Measurements from ENCODE around the gene MAEA. TPM values are rescaled to one million over a fixed set of nuclear protein-coding genes. Genes with fewer than 3 reads are reported as not detected.
A peak's percentile ranks its signal among the peaks of the same experiment; 100 is the strongest.

Gene MAEA
- total and polyA plus RNA-seq, 2 of the 8 experiments (the other 6 are each of a cell fraction or from before 2014, with no cell fraction given): 75.8 to 133 TPM

- TF ChIP-seq MAX (IDR thresholded peaks at IDR 0.05) (peak; percentile 32), POLR2A (IDR thresholded peaks at IDR 0.05; ENCODE audit: control extremely low read depth in 1 of 2, low read depth in 2 of 2, low read length in 2 of 2) (peak in 1 of 2 experiments; percentile 67; a peak in 2 of 3 replicates), PHF8 (conservative IDR thresholded peaks at IDR 0.05; ENCODE audit: low read depth, low read length) (peak; percentile 81), SIX5 (IDR thresholded peaks at IDR 0.05; ENCODE audit: low read depth, low read length) (no peak), KDM4A (IDR thresholded peaks at IDR 0.05; ENCODE audit: low read depth, low read length, severe bottlenecking) (peak; percentile 62), SUZ12 (IDR thresholded peaks at IDR 0.05; ENCODE audit: low read length) (no peak), KDM5A (IDR thresholded peaks at IDR 0.05; ENCODE audit: low read length) (no peak), SIN3A (conservative IDR thresholded peaks at IDR 0.05 in 1 of 2, IDR thresholded peaks at IDR 0.05 in 1 of 2; ENCODE audit: low read depth in 1 of 2, low read length in 2 of 2) (no peak; a peak in 1 of 4 replicates), RBBP5 (IDR thresholded peaks at IDR 0.05; ENCODE audit: borderline replicate concordance, low read depth, low read length) (no peak; the same call in 1 of the 2 replicates), GABPA (IDR thresholded peaks at IDR 0.05; ENCODE audit: borderline replicate concordance, insufficient read depth, low read length) (0 out of 2 replicates have a peak, but pooled peaks have one; percentile 55), RFX5 (IDR thresholded peaks at IDR 0.05; ENCODE audit: borderline replicate concordance, low read depth, low read length) (no peak), TEAD4 (IDR thresholded peaks at IDR 0.05; ENCODE audit: low read depth, low read length) (no peak), KDM1A (IDR thresholded peaks at IDR 0.05; ENCODE audit: borderline replicate concordance, low read length) (no peak), YY1 (IDR thresholded peaks at IDR 0.05; ENCODE audit: low read depth, low read length) (no peak; the same call in 1 of the 2 replicates), CHD1 (IDR thresholded peaks at IDR 0.05; ENCODE audit: low read depth, low read length) (no peak), POLR2AphosphoS5 (IDR thresholded peaks at IDR 0.05; ENCODE audit: low read depth, low read length) (no peak), ASH2L (IDR thresholded peaks at IDR 0.05; ENCODE audit: low read length) (no peak), EZH2 (IDR thresholded peaks at IDR 0.05; ENCODE audit: low read depth, low read length, severe bottlenecking) (no peak), JUND (IDR thresholded peaks at IDR 0.05; ENCODE audit: low read length) (no peak), HDAC6 (IDR thresholded peaks at IDR 0.05; ENCODE audit: low read depth, low read length) (no peak), CBX8 (IDR thresholded peaks at IDR 0.05; ENCODE audit: borderline replicate concordance, low read depth, low read length) (no peak), JUN (IDR thresholded peaks at IDR 0.05; ENCODE audit: low read depth, low read length) (no peak), POU5F1 (IDR thresholded peaks at IDR 0.05; ENCODE audit: low read depth, low read length) (no peak), EGR1 (IDR thresholded peaks at IDR 0.05; ENCODE audit: borderline replicate concordance, low read depth, low read length) (0 out of 2 replicates have a peak, but pooled peaks have one; percentile 22), SP1 (IDR thresholded peaks at IDR 0.05; ENCODE audit: low read depth, low read length) (no peak), FOSL1 (IDR thresholded peaks at IDR 0.05; ENCODE audit: insufficient read depth, low read depth, low read length) (0 out of 2 replicates have a peak, but pooled peaks have one; percentile 46)
These were observed 40.5 kb upstream of the MAEA start (continued) for GRCh38 chr4:1249148-1249730.

Data from H1 (cell line).